SK-N-SH (cell line): ENCODE data around the gene TDRD5. TPM values are rescaled to one million over a fixed set of nuclear protein-coding genes. Genes with fewer than 3 reads are reported as not detected.

Source experiments
- CTCF ChIA-PET: fragments of 300-600, 350-600 bp; formaldehyde crosslinking; extraction: SDS; loops from one replicate; lab custom pipeline; 2021; lab: Yijun Ruan, JAX
- POLR2A ChIA-PET: fragments of 350-600 bp; sonication (Branson Sonifier 250); formaldehyde crosslinking; extraction: SDS; loops from one replicate; lab custom pipeline; 2020; ENCODE audit warnings: antibody characterized with exemption, inconsistent platforms; lab: Yijun Ruan, JAX
- DNase-seq: peaks from one replicate; pipeline ENCODE4 v3.0.0; 2012
- H2AFZ ChIP-seq: fragments of 200-600 bp; sonication (generic); 2 replicates; pipeline ENCODE4 v1.8.1; 2016; ENCODE audit warnings: antibody characterized with exemption, mild to moderate bottlenecking, low read depth
- H3F3A ChIP-seq: fragments of 200-600 bp; sonication (generic); replicated peaks from 2 replicates; pipeline ENCODE3; 2016; ENCODE audit warnings: antibody characterized with exemption, mild to moderate bottlenecking; ENCODE audit not compliant: insufficient read depth
- H3K27ac ChIP-seq, 2 experiments: fragments of 200-500 bp in 1 of 2; fragments of 200-600 bp in 1 of 2; sonication (Bioruptor generic) in 1 of 2; sonication (generic), shearing (Covaris generic) in 1 of 2; 2 replicates each; pipeline versions ENCODE4 v1.5.1 to v1.6.1; 2014 to 2016; ENCODE audit warnings: low read depth in 2 of 2, inconsistent platforms in 1 of 2, low read length in 1 of 2, mild to moderate bottlenecking in 1 of 2, mixed read lengths in 1 of 2
- H3K27me3 ChIP-seq: fragments of 200-600 bp; sonication (generic), shearing (Covaris generic); 2 replicates; pipeline ENCODE4 v1.6.1; 2016; ENCODE audit warnings: mixed run types; ENCODE audit not compliant: insufficient read depth
- H3K36me3 ChIP-seq, 2 experiments: fragments of 200-500 bp in 1 of 2; fragments of 200-600 bp in 1 of 2; sonication (Bioruptor generic) in 1 of 2; sonication (generic) in 1 of 2; replicated peaks in 1 of 2; 2 replicates each; pipeline versions ENCODE3 to v1.5.1; 2014 to 2016; ENCODE audit warnings: low read length in 1 of 2, mild to moderate bottlenecking in 1 of 2; ENCODE audit not compliant: insufficient read depth in 2 of 2, control insufficient read depth in 1 of 2
- H3K4me1 ChIP-seq, 2 experiments: fragments of 200-500 bp in 1 of 2; fragments of 200-600 bp in 1 of 2; sonication (Bioruptor generic) in 1 of 2; sonication (generic), shearing (Covaris generic) in 1 of 2; 2 replicates each; pipeline versions ENCODE4 v1.5.1 to v1.6.1; 2014 to 2016; ENCODE audit warnings: low read depth in 1 of 2, low read length in 1 of 2, mixed run types in 1 of 2; ENCODE audit not compliant: insufficient read depth in 2 of 2, control insufficient read depth in 1 of 2
- H3K4me2 ChIP-seq: fragments of 200-600 bp; sonication (generic), shearing (Covaris generic); 2 replicates; pipeline ENCODE4 v1.6.1; 2017; ENCODE audit warnings: mixed run types
- H3K4me3 ChIP-seq, 2 experiments: fragments of 200-500 bp in 1 of 2; fragments of 200-600 bp in 1 of 2; sonication (Bioruptor generic) in 1 of 2; sonication (generic), shearing (Covaris generic) in 1 of 2; 2 replicates each; pipeline versions ENCODE4 v1.5.1 to v1.8.1; 2014 to 2016; ENCODE audit warnings: low read depth in 2 of 2, inconsistent platforms in 1 of 2, low read length in 1 of 2, mild to moderate bottlenecking in 1 of 2, mixed read lengths in 1 of 2, moderate library complexity in 1 of 2
- H3K79me2 ChIP-seq: fragments of 200-600 bp; sonication (generic); 2 replicates; pipeline ENCODE4 v1.8.1; 2017; ENCODE audit warnings: mild to moderate bottlenecking; ENCODE audit not compliant: insufficient read depth
- H3K9ac ChIP-seq: fragments of 200-600 bp; sonication (generic); 2 replicates; pipeline ENCODE4 v1.6.1; 2017; ENCODE audit warnings: mixed run types
- H3K9me2 ChIP-seq: fragments of 200-600 bp; sonication (generic); 2 replicates; pipeline ENCODE4 v1.6.1; 2017; ENCODE audit warnings: mixed run types
- H3K9me3 ChIP-seq: fragments of 200-600 bp; sonication (generic); 2 replicates; pipeline ENCODE4 v1.6.1; 2017; ENCODE audit warnings: mixed run types, mild to moderate bottlenecking, moderate library complexity
- H4K20me1 ChIP-seq: fragments of 200-600 bp; sonication (generic); 2 replicates; pipeline ENCODE4 v1.6.1; 2017; ENCODE audit warnings: mild to moderate bottlenecking, mixed run types; ENCODE audit not compliant: insufficient read depth
- CHD2 ChIP-seq: fragments of 150-350 bp; IDR thresholded peaks from 2 replicates; pipeline ENCODE4 v1.6.1; 2018; ENCODE audit warnings: low read length; ENCODE audit not compliant: partially characterized antibody
- EP300 ChIP-seq, 2 experiments: IDR thresholded peaks; 2 replicates each; pipeline versions ENCODE4 v1.4.0 to v1.6.1; 2012; ENCODE audit warnings: borderline replicate concordance in 1 of 2, low read depth in 1 of 2, low read length in 1 of 2
- EZH2phosphoT487 ChIP-seq: fragments of 200-600 bp; sonication (generic); IDR thresholded peaks from 2 replicates; pipeline ENCODE4 v1.6.1; 2017; ENCODE audit warnings: low read depth, mixed run types, mild to moderate bottlenecking, antibody characterized with exemption, moderate library complexity, borderline replicate concordance
- FOSL2 ChIP-seq: IDR thresholded peaks from 2 replicates; pipeline ENCODE4 v1.4.0; 2012; ENCODE audit warnings: low read depth, mild to moderate bottlenecking, moderate library complexity, borderline replicate concordance
- FOXJ3 ChIP-seq: sonication (generic); formaldehyde crosslinking; IDR thresholded peaks from 2 replicates; pipeline ENCODE4 v1.5.1; 2020; ENCODE audit warnings: mild to moderate bottlenecking, missing genetic modification reagents
- GABPA ChIP-seq: IDR thresholded peaks from 2 replicates; pipeline ENCODE4 v1.4.0; 2012; ENCODE audit warnings: low read depth, mild to moderate bottlenecking
- MEF2A ChIP-seq: IDR thresholded peaks from 2 replicates; pipeline ENCODE4 v1.4.0; 2012; ENCODE audit warnings: low read depth, borderline replicate concordance
- MXI1 ChIP-seq: IDR thresholded peaks from 2 replicates; pipeline ENCODE4 v1.6.1; 2012; ENCODE audit warnings: mild to moderate bottlenecking, low read depth, low read length, improper control_type of control experiment
- NFIC ChIP-seq: IDR thresholded peaks from 2 replicates; pipeline ENCODE4 v1.4.0; 2012; ENCODE audit warnings: borderline replicate concordance
- POLR2AphosphoS5 ChIP-seq: IDR thresholded peaks from 2 replicates; pipeline ENCODE4 v1.6.1; 2012; ENCODE audit warnings: low read depth, low read length
- RXRA ChIP-seq: IDR thresholded peaks from 2 replicates; pipeline ENCODE4 v1.4.0; 2012; ENCODE audit warnings: low read depth, mild to moderate bottlenecking, borderline replicate concordance
- TAF1 ChIP-seq: IDR thresholded peaks from 2 replicates; pipeline ENCODE4 v1.6.1; 2012; ENCODE audit warnings: low read depth, mild to moderate bottlenecking, low read length, moderate library complexity, borderline replicate concordance
- TEAD4 ChIP-seq: IDR thresholded peaks from 2 replicates; pipeline ENCODE4 v1.4.0; 2012; ENCODE audit warnings: mild to moderate bottlenecking, borderline replicate concordance; ENCODE audit not compliant: insufficient read depth
- WGBS: methylation state at CpG from one replicate; pipeline ENCODE4 v1.1.6; 2017; ENCODE audit warnings: low lambda C conversion rate; 5-methylcytosine and 5-hydroxymethylcytosine counted together
- polyA plus RNA-seq, 3 experiments: library from polyadenylated mRNA; depleted of rRNA; stranded (reverse); fragments of >200 nt; gene quantifications; 2 replicates each; pipeline ENCODE4 v1.2.3, GENCODE V29; 2012
- TF ChIP-seq, protein P1 (sequence below): IDR thresholded peaks from 2 replicates; pipeline ENCODE4 v1.6.1; 2012; ENCODE audit warnings: mild to moderate bottlenecking, low read depth, low read length, moderate library complexity
- TF ChIP-seq, protein P2 (sequence below): fragments of 200-600 bp; sonication (generic); IDR thresholded peaks from 2 replicates; pipeline ENCODE4 v1.6.1; 2017; ENCODE audit warnings: antibody characterized with exemption, mild to moderate bottlenecking, moderate library complexity

TDRD5 gene
- polyA plus RNA-seq, 1 of the 3 experiments (the other 2 are of a cell fraction): not detected

- TF ChIP-seq MXI1 (no peak), GABPA (no peak), FOXJ3 (CRISPR knock-in tag) (no peak), MEF2A (no peak), NFIC (no peak), CHD2 (no peak), RXRA (no peak), POLR2AphosphoS5 (no peak), FOSL2 (no peak), TAF1 (no peak), EZH2phosphoT487 (no peak), TEAD4 (no peak), EP300 (IDR thresholded peaks at IDR 0.05; ENCODE audit: borderline replicate concordance in 1 of 2, low read depth in 1 of 2, low read length in 1 of 2) (no peak)
- TF ChIP-seq, protein P1, sequence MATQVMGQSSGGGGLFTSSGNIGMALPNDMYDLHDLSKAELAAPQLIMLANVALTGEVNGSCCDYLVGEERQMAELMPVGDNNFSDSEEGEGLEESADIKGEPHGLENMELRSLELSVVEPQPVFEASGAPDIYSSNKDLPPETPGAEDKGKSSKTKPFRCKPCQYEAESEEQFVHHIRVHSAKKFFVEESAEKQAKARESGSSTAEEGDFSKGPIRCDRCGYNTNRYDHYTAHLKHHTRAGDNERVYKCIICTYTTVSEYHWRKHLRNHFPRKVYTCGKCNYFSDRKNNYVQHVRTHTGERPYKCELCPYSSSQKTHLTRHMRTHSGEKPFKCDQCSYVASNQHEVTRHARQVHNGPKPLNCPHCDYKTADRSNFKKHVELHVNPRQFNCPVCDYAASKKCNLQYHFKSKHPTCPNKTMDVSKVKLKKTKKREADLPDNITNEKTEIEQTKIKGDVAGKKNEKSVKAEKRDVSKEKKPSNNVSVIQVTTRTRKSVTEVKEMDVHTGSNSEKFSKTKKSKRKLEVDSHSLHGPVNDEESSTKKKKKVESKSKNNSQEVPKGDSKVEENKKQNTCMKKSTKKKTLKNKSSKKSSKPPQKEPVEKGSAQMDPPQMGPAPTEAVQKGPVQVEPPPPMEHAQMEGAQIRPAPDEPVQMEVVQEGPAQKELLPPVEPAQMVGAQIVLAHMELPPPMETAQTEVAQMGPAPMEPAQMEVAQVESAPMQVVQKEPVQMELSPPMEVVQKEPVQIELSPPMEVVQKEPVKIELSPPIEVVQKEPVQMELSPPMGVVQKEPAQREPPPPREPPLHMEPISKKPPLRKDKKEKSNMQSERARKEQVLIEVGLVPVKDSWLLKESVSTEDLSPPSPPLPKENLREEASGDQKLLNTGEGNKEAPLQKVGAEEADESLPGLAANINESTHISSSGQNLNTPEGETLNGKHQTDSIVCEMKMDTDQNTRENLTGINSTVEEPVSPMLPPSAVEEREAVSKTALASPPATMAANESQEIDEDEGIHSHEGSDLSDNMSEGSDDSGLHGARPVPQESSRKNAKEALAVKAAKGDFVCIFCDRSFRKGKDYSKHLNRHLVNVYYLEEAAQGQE: no peak
- TF ChIP-seq, protein P2, sequence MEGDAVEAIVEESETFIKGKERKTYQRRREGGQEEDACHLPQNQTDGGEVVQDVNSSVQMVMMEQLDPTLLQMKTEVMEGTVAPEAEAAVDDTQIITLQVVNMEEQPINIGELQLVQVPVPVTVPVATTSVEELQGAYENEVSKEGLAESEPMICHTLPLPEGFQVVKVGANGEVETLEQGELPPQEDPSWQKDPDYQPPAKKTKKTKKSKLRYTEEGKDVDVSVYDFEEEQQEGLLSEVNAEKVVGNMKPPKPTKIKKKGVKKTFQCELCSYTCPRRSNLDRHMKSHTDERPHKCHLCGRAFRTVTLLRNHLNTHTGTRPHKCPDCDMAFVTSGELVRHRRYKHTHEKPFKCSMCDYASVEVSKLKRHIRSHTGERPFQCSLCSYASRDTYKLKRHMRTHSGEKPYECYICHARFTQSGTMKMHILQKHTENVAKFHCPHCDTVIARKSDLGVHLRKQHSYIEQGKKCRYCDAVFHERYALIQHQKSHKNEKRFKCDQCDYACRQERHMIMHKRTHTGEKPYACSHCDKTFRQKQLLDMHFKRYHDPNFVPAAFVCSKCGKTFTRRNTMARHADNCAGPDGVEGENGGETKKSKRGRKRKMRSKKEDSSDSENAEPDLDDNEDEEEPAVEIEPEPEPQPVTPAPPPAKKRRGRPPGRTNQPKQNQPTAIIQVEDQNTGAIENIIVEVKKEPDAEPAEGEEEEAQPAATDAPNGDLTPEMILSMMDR: no peak
- POLR2A ChIA-PET: no interaction called here
- WGBS: 22% methylated on average over 3 of the region's 3 CpGs
These were observed 72.2 kb downstream of the TDRD5 start for GRCh38 chr1:179663810-179664209.

More at GRCh38 chr1:179663810-179664209, 72.2 kb downstream of the TDRD5 start:
- no peaks in the 10 kb centered on the region for H3K9me2 ChIP-seq
- H3K4me3 ChIP-seq: no peak overlapping the region
- H3K27me3 ChIP-seq: no peaks in the 10 kb centered on the region
- H3K4me1 ChIP-seq: no peaks in the 10 kb centered on the region; a peak in 1 of 4 replicates
- H3K9ac ChIP-seq: no peak overlapping the region
- CTCF ChIA-PET: interaction anchor here (0.7 to 0.8 kb wide), 2 partner anchors 167 to 1122 kb away, joined by 3 read pairs; no protein-coding TSS in a partner anchor
- no peak overlapping the region for H3K27ac ChIP-seq
- no peaks in the 10 kb centered on the region for H3K9me3 ChIP-seq
- no peak overlapping the region for H2AFZ ChIP-seq
- no peaks in the 10 kb centered on the region for H3K79me2 ChIP-seq
- no peaks in the 10 kb centered on the region for H3K36me3 ChIP-seq
- H3K4me2 ChIP-seq: no peak overlapping the region
- no peaks in the 10 kb centered on the region for H4K20me1 ChIP-seq
- H3F3A ChIP-seq: no peaks in the 10 kb centered on the region
- no peak for DNase-seq
